GM13976 (cell line): ENCODE results near the gene WNK2.
A peak's percentile ranks its signal among the peaks of the same experiment; 100 is the strongest.

Source experiments
- DNase-seq: peaks from one replicate; pipeline ENCODE4 v3.0.0; 2012; ENCODE audit warnings: low spot score
- in situ Hi-C: fragments of 300-500 bp; cut with MboI; formaldehyde crosslinking; loops from one replicate; pipeline ENCODE4 v1.12.0; 2022; ENCODE audit warnings: low sequenced_read_pairs, mixed read lengths, inconsistent platforms; ENCODE audit not compliant: unreplicated experiment
- TF ChIP-seq, protein P1 (sequence below): IDR thresholded peaks from 2 replicates; pipeline ENCODE4 v1.5.1; 2012; ENCODE audit warnings: borderline replicate concordance, mild to moderate bottlenecking; ENCODE audit not compliant: insufficient read depth; ENCODE audit errors: extremely low read depth, missing control alignments, control extremely low read depth

WNK2 gene

GRCh38 chr9:93287189-93287552, 103.2 kb downstream of the WNK2 start:
- DNase-seq: no peak
- in situ Hi-C loops: no loop called here
- TF ChIP-seq, protein P1, sequence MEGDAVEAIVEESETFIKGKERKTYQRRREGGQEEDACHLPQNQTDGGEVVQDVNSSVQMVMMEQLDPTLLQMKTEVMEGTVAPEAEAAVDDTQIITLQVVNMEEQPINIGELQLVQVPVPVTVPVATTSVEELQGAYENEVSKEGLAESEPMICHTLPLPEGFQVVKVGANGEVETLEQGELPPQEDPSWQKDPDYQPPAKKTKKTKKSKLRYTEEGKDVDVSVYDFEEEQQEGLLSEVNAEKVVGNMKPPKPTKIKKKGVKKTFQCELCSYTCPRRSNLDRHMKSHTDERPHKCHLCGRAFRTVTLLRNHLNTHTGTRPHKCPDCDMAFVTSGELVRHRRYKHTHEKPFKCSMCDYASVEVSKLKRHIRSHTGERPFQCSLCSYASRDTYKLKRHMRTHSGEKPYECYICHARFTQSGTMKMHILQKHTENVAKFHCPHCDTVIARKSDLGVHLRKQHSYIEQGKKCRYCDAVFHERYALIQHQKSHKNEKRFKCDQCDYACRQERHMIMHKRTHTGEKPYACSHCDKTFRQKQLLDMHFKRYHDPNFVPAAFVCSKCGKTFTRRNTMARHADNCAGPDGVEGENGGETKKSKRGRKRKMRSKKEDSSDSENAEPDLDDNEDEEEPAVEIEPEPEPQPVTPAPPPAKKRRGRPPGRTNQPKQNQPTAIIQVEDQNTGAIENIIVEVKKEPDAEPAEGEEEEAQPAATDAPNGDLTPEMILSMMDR: no peak

- in situ Hi-C loops: no loop called here
- DNase-seq: no peak
- TF ChIP-seq, protein P1: no peak
Observed at GRCh38 chr9:93287593-93287992, 103.7 kb downstream of the WNK2 start.

- no peak for DNase-seq
- in situ Hi-C loops: no loop called here
Observed at GRCh38 chr9:93288341-93288740, 104.4 kb downstream of the WNK2 start.

GRCh38 chr9:93288891-93289883, 105.2 kb downstream of the WNK2 start:
- in situ Hi-C loops: no loop called here
- TF ChIP-seq, protein P1: no peak
- peak; percentile 23 for DNase-seq

More at GRCh38 chr9:93288341-93288740, 104.4 kb downstream of the WNK2 start:
- TF ChIP-seq, protein P1: no peak

- DNase-seq: peak; percentile 32
- in situ Hi-C loops: no loop called here
- TF ChIP-seq, protein P1: no peak
Observed at GRCh38 chr9:93290495-93291434, 106.8 kb downstream of the WNK2 start.
